Colon (tissue), 2 donors: ENCODE data around the gene ARID5B.

Experiments
- FAIRE-seq: peaks from 2 replicates; lab custom pipeline; 2012; peaks lifted over from hg19 to GRCh38; lab: Jason Lieb, UNC
- donor health status: control.
- donor health status: control.

ARID5B gene

DNA sequence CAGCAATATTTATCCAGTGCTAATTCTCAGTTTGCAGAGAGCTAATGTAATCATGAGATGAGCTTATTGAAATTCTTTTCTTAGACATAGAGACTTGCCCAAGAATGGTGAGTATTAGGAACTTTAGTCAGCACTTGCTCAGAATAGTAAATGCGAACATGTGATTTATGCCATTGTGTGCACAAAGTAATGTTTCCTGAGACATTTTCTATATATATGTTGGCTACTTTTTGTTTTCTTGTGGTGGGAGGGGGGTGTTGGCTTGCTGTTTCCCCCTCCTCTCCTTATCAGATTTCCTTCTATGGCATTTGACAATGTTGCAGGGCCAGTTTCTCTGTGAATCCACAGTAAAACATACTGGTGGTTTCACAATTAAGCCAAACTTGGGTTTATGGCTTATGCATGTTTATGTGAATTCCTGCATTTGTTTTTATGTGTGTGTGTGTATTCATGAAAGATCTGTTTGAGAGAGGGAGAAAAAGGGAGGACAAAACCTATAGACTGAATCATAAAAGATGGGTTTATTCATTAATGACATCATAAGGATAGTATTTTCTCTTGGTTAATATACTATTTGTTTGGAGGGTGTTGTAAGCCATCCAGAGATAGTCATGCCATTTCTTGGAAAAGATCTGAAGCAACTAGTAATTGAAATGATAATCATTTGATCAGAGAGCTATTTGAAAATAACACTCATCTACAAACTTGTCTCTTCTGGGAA lies 36.3 kb downstream of the ARID5B start:
- FAIRE-seq: no peak

DNA sequence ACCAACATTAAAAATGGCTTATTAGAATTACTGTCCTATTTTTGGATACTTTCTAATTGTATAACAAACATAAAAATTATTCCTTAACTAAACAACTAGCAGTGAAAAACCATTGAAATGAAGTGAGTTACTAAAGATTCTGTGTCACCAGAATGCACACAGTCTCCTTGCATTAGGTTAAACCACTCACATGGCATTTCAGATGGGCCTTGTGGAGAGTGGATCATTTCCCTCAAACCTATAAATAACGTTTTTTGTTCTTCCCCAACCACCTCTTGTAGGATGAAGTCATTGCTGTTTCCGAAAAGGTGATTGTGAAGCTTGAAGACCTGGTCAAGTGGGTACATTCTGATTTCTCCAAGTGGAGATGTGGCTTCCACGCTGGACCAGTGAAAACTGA lies 38.4 kb downstream of the ARID5B start:
- FAIRE-seq: no peak

DNA sequence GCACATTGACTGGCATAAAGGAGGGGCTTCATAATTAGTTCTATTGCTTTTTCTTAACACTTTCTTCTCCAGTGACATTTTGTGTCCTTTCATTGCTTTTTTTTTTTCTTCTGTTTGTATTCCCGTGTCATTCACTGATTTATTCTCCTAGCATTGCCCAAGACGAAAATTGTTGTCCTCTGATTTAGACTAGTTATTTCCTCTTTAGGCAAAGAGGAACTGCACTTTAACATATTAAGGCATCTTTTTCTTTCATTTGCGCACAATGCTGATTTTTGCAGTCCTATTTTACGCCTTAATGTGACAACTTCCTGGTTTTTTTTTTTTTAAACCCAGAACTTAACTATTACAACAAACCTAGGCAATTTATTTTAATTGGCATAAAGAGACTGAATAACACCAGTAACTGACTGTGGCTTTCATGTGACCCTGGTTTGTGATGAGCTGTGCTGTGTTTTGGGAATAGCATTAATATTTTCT lies 39.7 kb downstream of the ARID5B start:
- FAIRE-seq: no peak

GRCh38 chr10:61942604-61943461 lies 41.3 kb downstream of the ARID5B start:
- no peak for FAIRE-seq

- no peak for FAIRE-seq
Measured at GRCh38 chr10:61943674-61944378, 42.3 kb downstream of the ARID5B start.

DNA sequence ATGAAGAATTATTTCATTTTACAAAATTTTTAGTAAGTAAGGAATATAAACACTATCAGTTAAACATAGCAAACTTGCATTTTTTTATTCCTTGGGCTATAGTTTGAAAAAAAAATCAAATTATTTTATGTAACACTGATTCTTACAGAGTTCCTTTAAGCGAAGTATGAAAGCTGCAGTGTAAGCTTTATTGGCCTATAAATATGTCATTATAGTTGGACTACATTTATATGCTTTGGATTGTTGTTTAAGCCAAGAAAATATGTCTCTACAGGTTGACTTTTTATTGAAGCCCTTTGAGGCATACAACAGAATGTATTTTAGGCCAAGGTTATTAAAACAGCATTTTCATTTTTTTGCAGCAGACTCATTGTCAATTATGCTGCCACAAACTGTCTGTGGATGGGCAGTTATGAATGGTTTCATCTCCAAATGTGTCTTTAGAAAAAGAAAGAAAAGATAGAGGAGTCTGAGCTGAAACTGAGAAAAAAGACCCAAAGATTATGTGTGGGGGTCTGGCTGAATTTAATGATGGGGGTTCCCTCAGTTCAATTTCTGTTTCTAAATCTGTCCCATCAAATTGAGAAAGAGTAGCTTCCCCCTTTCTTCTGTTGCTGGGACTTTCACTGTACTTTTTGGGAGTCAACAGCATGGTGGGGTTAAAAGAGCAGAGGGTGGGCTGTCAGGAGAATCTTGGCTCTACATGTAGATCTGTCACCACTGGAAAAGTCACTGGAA lies 43.1 kb downstream of the ARID5B start:
- peak; percentile 92 for FAIRE-seq

- no peak for FAIRE-seq
Measured at GRCh38 chr10:61949687-61950086, 48.2 kb downstream of the ARID5B start.

GRCh38 chr10:61950449-61951143 lies 49.1 kb downstream of the ARID5B start:
- FAIRE-seq: no peak

- no peak for FAIRE-seq
Measured at GRCh38 chr10:61951144-61951483, 49.6 kb downstream of the ARID5B start.

DNA sequence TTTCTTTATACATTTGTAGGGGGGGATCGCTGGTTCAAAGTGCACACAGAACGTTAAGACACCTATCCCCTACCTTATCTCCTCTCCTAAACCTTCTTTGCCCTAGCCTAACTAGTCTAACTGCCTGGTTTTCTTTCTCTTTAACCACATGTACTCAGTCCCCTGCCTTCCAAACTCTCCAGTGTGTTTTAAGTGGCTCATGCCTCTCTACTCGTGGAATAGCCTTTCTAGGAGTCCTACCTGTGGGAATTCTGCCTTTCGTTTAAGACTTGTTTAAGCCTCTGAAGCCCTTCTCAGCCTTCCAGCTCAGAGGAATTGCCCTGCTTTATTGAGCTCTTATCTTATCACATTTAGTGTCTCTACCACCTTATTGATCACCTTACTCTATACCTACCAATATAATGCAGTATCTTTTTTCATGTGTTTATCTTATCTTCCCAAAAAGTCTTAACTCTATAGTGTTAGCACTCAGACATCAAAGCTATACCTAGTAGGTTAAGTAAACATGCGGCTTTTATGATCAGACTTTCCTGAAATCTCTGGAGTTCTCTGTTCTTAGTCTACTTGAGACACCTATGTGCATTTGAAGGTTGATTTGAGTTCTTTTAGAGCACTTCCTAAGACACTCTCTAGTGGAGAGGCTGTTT lies 50.7 kb downstream of the ARID5B start:
- FAIRE-seq: no peak

- FAIRE-seq: no peak
Measured at GRCh38 chr10:61953183-61953582, 51.7 kb downstream of the ARID5B start.

GRCh38 chr10:61957806-61958205 lies 56.3 kb downstream of the ARID5B start:
- FAIRE-seq: no peak

DNA sequence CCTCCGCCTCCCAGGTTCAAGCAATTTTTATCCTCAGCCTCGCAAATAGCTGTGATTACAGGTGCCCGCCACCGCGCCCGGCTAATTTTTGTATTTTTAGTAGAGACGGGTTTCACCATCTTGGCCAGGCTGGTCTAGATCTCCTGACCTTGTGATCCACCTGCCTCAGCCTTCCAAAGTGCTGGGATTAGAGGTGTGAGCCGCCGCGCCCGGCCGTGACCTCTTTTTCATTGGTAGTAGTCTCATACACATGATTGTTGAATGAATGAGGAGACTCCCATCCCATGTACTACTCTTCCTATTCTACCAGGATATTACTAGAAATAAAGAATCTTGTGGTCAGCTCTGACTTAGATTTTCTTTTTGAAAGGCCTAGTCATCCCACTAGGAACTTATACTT lies 56.8 kb downstream of the ARID5B start:
- FAIRE-seq: no peak

DNA sequence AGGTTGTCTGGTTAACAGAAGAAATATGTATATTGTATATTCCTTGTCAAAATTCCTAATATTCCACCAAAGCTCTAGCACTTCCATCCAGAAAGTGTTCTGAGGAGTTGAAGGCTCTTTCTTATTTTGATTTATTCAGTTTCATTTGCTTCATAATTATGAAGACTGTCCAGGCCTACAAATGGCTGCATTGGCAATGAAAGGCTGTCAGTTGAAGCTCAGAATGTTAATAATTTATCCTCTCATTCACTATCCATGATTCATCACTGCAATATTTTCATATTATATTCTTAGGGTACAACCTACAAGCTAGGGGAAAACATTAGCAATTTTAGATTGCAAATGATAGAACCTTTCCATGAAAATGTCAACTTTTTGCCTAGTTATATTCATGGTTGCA lies 57.3 kb downstream of the ARID5B start:
- no peak for FAIRE-seq

DNA sequence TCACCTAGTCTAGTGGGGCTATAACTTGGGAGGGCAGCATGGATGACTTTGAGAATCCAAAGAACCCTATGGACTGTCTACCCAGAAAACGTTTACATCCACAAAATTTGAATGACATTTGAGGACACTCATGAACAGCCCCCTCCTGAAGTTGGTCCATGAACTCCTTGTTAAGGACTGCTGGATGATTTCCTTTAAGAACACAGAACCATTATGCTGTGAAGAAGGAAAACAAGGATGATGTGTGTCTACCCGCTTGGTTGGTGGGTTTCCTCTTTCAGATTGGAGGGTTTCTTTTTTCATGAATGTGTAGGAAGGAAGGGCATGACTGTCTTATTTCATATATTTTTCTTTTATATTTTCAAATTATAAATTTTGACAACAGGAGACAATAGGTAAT lies 58.3 kb downstream of the ARID5B start:
- no peak for FAIRE-seq

DNA sequence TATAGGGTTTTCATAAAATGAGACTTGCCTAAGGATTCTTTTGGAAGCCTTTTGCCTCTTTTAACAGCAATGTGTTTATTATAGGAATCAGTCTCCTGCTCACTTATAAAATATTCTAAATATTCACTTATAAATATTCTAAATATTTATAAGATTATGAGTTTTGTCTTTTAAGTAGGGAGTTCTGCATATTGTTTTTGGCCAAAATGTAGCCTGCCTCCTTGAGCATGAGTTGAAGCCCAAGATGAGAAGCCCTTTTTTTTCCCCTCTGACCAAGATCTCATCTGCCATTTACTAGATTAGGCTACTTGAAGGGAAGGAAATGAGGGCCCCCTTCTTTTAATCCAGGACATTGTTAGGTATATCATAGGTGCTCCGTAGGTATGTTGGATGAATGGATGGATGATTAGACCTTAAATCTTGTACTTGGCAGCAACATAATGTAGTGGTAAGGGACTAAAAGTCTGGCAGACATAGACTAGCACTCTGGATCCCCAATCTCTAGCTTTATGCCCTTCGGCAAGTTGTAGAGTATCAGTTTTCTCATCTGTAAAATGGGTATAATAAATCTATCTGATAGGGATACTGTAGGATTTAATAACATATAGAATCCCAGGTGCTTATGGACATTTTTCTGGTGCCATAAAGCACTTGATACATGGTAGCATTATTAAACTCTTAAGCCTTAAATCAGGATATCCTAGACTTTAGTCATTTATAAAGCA lies 59.1 kb downstream of the ARID5B start:
- no peak for FAIRE-seq

- FAIRE-seq: no peak
Measured at GRCh38 chr10:61961278-61961677, 59.8 kb downstream of the ARID5B start.

GRCh38 chr10:61962971-61963370 lies 61.5 kb downstream of the ARID5B start:
- FAIRE-seq: no peak

DNA sequence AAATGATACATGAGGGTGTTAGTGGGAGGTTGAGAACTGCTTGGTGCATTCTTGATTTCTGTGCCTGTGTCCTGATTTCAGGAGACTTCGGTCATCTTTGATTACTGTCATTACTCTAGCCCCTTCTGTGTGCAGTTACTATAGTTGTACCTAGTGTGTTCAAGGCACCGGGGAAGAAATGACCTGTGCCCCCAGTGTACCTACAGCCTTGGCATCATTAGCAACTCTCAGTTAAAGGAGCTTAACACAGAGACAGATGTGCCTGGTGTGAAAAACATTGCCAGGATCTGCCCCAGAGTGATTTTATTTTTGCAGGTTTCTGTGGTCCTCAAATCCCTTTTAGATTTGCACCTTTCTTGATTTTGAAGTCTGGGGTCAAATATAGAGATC lies 62.2 kb downstream of the ARID5B start:
- FAIRE-seq: no peak

- no peak for FAIRE-seq
Measured at GRCh38 chr10:61964059-61964709, 62.7 kb downstream of the ARID5B start.
